GM18508 (cell line): ENCODE results near the gene RFLNA.
"Not testable (repeated sequence)": the region's sequence is repeated elsewhere in the genome, so short reads cannot be mapped to it uniquely, and the experiment has no call there.

ENCODE experiments used
- ATAC-seq: cut with Tn5 transposase; IDR thresholded peaks from one replicate; pipeline ENCODE4 v1.9.1; 2021; ENCODE audit warnings: moderate number of reproducible peaks; ENCODE audit not compliant: insufficient read depth, unreplicated experiment

The RFLNA gene

DNA sequence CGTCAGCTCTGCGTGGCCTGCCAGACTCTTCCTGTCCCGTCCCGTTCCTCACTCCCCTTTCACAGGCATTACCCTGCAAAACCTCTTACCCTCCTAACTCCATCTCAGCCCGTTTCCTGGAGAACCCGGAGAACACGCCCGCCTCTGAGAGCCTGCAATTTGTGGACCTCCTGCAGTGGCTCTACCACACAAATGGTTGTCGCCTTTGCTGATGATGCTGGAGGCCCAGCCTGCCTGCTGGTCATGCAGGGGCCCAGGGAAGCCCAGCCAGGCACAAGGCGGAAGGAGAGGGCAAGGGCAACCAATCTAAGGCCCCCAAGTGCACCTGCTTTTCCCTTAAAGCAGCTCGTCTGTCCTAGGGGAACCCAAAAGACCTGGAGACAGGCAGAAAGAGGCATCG lies 22.5 kb downstream of the RFLNA start:
- no peak for ATAC-seq

DNA sequence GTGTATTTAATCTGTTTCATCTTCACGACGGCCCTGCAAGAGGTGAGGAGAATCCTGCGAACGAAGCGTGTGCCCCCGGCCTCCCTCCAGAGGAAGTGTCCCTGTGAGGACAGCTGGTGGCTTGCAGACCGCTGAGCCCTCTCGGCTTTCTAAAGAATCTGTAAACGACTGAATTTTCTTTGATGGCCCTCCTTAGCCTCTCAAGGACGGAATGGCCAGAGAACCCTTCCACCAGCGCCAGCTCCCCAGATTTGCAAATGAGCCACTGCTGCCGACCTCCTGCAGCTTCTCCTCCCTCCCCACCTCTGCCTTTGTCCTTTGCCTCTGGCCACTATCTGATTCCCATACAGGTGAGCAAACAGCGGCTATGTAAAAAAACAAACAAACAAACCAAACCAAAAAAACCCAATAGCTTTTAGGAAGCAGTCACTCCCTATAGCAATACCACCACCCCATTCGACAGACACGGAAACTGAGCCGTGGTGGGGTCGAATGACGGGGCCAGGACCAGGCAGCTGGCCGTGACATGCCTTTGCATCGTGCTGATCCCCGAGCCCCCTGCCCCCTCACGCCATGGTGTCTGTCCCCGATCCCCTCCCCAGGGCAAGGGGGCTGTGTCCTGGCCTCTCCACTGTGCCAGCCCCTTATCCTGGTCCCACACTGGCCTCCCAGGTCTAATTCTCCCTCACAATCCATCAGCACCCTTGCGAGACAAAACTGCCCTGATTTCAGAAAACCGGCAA lies 23.6 kb downstream of the RFLNA start:
- no peak for ATAC-seq

DNA sequence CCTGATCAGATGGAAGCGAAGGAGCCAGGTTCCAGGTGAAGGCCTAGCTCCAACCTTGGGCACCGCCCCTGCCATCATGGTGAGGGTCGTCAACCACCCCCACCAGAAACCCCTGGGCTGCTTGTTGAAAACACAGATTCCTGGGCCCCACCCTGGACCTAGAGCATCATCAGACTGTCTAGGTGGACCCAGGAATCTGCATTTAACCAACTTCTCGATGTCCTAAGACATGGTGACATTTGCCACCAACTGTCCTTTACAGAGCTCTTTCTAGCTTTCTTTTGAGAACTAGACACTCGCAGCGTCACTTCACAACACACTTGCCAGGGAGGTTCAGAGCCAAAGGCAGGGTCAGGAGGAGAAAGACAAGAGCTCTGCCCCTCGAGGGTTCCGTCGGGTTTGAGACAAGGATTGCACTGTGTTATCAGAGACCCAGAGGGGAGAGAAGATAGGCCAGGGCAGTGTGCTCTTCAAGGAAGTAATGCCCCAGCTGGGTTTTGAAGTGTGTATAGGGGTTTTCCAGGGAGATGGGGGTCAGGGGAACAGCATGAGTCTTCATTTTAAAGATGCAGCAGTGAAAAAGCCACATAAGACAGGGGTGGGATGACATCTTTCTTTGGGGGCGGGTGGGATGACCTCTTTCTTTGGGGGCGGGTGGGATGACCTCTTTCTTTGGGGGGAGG lies 24.6 kb downstream of the RFLNA start:
- no peak for ATAC-seq

DNA sequence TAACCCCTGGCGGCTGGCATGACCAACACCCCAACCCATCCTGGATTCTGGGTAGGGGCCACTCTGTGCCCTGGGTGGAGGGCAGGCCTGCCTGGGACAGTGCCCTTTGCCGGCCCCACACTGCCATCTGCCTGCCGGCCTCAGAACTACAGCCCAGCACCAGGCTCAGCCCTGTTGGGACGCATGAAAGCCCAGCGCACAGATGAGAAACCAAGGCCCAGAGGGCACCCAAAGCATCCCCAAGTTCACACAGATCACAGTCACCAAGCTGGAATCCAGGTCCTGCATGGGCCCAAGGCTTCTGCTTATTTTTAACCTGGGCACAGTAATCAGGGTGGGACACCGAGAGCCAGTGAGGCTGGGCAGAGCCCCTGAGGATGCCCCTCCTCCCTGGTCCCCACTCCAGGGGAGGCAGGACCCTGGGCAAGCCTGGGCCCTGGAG lies 26.2 kb downstream of the RFLNA start:
- ATAC-seq, result no peak

DNA sequence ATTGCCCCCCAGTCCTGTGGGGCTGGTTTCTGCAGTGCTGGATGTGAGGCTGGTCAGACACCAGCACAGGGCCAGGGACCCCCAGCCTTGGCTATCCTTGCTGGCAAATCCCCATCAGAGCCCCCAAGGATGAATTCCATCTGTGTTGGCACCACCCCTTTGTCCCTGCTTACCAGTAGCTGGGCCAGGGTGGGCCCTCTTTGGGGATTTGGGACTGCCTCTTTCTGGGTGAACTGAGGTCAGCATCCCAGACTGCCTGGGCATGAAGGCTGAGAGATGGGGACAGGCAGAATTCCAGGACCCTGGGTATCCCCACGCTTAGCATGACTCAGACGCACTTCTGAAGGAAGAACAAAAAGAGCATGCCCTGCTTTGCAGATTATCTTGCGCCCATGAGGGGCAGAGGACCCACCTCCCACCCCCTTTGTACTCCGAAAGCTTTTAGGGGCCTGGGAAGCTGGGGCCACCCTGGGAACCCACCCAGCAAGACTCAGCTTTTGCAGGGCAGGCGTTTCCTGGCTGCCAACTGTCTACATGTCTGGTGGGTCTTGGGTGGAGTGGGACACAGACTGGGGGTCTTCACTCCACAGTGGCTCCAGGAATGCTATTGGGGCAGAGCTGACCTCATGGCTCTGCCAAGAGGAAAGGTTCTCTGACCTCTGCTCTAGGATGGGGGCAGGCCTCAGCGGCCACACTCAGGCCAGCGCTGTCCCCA lies 26.8 kb downstream of the RFLNA start:
- ATAC-seq, result no peak

DNA sequence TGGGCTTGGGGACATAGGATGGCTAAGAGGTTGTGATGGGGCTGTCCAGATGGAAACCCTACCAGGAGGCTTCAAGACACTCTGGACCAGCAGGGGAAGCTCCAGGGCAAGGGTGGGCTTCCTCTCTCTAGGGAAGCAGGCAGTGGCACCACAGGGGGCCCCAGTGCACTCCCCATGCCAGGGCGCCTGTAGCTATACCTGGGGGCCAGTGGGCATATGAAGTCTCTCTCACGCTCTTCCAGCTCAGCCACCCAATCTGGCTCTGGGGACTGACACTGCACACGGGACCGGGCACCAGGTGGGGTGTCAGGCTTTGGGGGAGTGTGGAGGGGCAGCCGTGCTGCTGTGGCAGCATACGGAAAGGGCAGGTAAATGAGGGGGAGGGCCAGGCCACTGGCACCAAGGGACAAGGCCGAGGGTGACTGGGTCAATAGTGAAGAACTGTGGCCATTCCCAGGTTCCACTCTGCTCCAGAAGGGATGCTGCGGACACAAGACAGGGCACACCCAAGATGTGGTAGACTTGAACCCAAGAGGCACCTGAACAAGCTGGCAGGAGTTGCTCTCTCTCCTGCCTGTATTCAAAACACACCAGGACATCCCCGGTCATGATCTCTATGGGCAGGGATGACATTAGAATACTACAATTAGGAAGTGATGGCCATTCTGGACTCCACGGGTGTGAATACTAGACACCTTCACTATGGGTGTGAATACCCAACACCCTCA lies 27.5 kb downstream of the RFLNA start:
- ATAC-seq, result no peak

DNA sequence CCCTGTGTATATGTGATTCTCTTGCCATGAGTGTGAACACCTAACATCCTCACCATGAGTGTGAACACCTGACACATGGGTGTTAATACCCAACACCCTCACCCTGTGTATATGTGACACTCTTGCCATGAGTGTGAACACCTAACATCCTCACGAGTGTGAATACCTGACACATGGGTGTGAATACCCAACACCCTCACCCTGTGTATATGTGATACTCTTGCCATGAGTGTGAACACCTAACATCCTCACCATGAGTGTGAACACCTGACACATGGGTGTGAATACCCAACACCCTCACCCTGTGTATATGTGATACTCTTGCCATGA lies 28.1 kb downstream of the RFLNA start:
- not testable (repeated sequence) for ATAC-seq

DNA sequence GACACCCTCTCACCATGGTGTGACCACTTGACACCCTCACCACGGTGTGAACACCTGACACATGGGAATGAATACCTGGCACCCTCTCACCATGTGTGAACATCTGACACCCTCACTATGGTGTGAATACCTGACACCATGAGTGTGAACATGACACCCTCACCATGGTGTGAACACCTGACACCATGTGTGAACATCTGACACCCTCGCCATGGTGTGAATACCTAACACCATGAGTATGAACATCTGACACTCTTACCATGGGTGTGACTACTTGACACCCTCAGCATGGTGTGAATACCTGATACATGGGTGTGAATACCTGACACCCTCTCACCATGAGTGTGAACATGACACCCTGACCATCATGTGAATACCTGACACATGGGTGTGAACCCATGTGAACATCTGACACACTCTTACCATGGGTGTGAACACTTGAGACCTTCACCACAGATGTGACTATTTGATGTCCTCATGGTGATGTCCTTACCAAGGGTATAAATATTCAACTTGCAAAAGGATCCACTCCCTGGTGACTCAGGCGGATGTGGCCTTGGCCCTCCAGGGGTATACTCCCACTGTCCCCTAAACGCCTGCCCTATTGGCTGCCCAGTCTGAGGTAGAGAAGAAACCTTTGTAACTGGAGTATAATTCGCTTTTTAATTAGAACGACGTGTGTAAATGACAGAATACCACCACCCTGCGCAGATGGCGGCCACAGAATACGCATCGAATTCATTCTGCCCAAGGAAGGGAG lies 29.1 kb downstream of the RFLNA start:
- ATAC-seq, result no peak

DNA sequence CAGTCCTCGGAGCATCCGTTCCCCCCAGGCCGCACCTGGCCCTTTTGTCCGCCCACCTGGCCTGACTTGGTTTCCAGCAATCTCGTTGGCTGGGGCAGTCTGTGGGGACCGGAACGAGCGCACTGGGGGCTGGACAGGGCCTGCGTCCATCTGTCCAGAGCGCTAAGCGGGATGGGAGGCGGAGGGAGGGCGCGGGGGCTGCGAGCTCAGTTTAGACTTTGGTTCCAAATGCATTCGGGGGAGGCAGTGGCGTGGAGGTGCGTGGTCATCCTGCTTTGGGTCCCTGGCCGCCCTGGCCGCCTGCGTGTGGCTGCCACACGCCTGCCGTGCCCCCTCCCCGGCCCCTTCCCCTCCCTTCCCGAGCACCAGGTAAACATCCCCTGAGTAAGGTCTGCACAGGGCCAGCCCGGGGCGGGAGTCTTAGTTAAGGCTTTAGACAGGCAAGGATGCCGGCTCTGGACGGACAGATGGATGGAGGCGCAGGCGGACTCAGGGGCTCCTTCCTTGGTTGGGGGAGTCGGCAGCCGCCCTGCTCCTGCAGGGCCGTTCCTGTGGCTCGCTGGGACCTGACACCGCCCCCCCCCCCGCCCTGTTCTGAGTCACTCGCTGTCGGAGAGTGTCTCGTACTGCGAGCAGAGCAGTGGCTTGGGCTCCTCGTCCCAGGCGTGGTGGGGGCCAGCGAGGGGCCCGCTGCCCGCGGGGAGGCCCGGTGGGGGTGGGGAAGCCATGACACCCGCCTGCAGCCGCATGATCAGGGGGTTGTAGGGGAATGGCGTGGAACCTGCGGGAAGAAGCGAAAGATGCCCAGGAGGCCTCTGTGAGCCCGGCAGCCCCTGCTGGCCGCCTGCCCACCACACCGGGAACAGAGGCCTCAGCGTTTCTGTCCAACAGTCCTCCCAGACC lies 30.2 kb downstream of the RFLNA start:
- no peak for ATAC-seq

DNA sequence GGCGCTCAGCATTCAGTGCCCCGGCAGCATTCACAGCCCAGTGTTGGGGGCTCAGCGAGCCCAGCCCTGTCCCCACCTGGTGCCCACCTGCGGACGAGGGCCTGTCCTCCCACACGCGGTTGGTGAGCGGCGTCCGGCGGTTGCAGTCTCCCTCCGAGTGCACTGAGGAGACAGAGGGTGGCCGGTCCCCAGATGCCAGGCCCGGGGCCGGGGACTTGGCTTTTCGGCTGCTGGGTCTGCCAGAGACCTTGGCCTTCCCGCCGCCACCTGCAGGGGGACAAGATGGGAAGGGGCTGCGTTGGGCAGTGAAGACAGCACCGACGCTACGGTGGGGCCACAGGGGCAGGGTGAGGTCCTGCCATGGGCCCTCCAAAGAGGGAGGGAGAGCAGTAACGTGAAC lies 31.2 kb downstream of the RFLNA start:
- no peak for ATAC-seq

DNA sequence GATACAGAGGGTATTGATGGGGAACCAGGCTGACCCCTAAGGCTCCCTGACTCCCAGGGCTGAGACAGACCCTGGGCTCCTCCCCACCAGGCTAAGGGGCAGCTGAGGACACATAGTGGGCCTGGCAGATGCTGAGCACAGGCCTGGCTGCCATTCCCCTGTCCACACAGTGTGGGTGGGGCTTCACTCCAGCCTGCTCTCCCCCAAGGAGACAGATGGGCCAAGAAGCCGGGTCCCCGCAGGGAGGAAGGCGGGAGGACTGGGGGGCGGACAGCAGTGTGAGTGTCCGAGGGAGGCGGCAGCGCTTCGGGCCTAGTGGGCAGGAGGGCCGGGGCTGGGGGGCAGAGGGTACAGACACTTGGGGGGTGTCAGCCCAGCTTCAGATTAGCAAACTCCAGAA lies 32.0 kb downstream of the RFLNA start:
- ATAC-seq, result no peak

DNA sequence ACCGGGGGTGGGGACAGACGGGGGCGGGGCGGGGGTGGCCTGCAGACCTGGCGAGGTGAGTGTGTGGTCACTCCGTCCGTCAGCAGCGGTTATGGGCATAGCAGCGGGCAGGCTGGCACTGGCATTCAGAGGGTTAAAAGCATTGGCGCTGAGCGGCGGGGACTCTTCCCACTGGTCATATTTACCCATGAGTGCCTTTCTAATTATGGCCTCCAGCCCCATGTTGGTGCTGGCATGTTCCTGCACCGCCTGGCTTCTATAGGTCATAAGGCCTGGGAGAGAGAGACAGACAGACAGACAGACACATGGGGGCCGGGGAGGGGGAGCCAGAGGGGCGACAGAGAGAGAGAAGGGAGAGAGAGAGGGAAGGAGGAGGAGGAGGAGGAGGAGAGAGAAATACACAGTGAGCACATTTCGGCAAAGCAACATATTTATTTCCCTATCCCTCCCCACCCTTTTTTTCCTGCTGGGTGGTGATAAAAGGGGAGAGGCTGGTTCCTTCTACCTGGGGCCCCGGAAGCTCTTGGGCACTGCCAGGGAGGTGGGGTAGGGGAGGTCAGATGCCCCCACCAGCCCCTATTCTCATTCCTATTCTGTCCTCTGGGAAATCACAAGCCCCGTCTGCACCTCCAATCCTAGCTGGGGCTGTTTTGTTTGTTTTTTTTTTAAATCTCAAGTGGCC lies 32.6 kb downstream of the RFLNA start:
- ATAC-seq, result no peak

DNA sequence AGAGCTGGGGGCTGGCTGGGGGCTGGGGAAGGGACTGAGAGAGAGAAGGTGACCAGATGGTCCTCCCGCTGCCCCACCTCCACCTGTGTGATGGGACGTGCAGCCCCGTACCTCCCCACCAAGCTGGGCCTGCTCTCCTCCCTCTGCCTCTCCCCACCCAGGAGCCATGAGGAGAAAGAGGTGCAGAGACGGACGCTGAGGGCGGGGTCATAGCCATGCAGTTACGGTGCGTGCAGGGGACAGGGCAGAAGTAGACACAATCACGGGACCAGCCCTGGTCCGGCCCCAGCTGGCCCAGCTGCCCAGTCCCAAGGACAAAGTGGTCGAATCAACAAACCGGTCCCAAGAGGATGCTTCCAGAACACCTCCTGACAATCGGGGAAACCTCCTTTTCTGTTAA lies 33.2 kb downstream of the RFLNA start:
- ATAC-seq, result no peak

DNA sequence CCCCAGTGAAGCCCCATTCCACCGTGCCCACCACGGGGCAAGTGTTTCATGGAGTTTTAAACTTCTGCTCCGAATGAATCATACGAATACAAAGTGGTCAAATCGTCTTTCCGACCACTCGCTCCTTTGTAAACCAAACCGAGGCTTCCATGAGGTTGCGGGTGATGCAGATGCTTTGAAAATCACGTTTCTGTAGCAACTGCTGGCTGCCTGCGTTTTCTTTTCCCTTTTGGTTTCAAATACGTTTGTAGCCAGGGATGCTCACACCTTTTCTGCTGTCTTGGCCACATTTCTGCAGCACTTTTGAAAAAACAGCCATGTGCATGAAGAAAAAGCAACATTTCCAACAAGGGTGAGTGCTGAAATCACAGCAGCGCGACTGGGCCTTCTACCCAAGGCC lies 33.7 kb downstream of the RFLNA start:
- ATAC-seq, result no peak

DNA sequence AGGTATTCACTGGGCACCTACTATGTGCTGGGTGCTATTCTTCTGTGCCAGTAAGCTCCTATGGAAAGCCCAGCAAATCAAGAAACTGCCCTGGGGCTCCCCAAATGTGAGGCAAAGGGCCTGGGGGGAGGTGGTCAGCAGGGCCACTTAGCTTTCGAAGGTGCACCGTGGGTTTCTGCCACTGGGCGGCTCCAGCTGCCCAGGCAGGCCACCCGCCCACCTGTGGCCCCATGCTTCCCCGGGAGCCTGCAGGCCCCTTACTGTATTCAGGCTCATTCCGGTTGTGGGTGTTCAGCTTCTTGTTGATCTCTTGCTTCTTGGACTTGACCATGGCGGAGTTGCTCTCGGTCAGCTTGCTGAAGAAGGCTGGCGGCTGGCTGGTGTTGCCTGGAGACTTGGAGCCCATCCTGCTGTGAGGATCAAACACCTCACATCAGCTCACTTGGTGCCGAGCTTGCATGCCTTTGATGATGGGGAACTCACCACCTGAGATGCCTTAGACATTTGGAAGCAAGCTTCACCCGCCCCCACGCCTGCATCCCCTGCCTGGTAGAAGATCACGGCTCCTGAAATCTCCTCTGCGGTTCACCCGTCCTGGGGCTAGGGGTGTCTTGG lies 37.3 kb downstream of the RFLNA start:
- no peak for ATAC-seq

DNA sequence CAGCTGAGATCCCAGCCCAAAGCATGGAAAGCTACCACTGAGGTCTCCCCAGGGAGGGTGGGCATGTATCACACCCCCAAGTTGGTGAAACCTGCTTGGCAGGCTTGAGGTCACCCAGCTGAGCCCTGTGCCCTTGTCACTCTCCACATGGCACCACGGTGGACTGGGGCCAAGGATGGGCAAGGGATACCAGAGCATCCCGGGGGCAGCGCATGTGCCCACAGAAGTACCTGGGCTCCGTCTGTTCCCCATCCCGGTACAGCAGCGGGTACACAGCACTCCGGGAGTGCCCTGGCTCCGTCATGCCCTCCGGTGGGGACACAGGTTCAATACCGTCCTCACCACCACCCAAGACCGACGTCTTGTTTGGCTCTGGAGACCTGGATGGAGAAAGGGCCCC lies 38.0 kb downstream of the RFLNA start:
- ATAC-seq, result no peak

DNA sequence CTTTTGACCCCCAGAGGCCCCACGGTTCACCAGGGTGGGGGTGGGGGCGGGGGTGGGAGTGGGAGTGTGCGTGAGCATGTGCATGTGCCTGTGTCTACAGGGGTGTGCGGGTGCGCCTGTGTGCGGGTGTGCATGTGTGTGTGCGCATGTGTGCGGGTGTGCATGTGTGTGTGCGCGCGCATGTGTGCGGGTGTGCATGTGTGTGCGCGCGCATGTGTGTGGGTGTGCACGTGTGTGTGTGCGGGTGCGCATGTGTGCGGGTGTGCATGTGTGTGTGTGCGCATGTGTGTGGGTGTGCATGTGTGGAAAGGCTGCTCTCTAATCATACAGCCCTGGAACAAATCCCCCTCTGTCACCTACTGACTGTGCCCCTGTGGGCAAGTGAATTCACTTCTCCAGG lies 38.8 kb downstream of the RFLNA start:
- ATAC-seq, result no peak

DNA sequence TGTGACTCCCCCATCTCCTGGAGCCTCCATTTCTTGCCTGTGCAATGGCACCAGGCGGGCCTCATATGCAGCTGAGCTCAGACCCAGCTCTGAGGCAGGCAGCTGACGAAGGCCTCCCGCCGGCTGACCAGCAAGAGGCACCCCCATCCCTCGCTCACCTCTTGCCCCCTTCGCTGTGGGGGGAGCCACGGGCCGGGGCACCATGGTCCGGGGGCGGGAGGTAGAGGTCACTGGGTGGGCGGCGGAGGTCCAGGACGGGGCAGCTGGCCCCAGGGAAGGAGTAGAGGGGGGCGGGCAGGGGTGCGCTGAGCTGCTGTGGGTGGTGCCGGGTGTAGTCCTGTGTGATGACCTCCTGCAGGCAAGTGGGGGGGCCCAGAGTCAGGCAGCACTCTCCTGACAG lies 39.4 kb downstream of the RFLNA start:
- no peak for ATAC-seq
